HCT116 (cell line): ENCODE results near the gene APLP1. TPM values are rescaled to one million over a fixed set of nuclear protein-coding genes. Genes with fewer than 3 reads are reported as not detected.
A peak's percentile ranks its signal among the peaks of the same experiment; 100 is the strongest.

ENCODE experiments used
- ATAC-seq: fragments of 200-7000 bp; cut with Tn5 transposase; 2 replicates; pipeline ENCODE4 v1.9.1; 2020; ENCODE audit warnings: mild to moderate bottlenecking, moderate library complexity
- BruUV-seq: library from RNA; stranded (reverse); fragments of 400-500 nt; replicated peaks from 2 replicates; lab custom pipeline; 2021; lab: Mats Ljungman, UMichigan
- CTCF ChIA-PET: fragments of 300-600 bp; sonication (Branson Sonifier 250); formaldehyde crosslinking; loops from one replicate; lab custom pipeline; 2021; ENCODE audit warnings: antibody characterized with exemption; lab: Charles Lee
- POLR2A ChIA-PET: fragments of 300-600, 350-600 bp; sonication (Branson Sonifier 250); formaldehyde crosslinking; loops from one replicate; lab custom pipeline; 2021; ENCODE audit warnings: antibody characterized with exemption; lab: Charles Lee
- RAD21 ChIA-PET, 2 experiments: fragments of 300-600 bp; sonication (Branson Sonifier 250); formaldehyde crosslinking; loops; one replicate each; lab custom pipeline; 2023; ENCODE audit warnings: low total read pairs in 2 of 2; ENCODE audit not compliant: uncharacterized antibody in 2 of 2, unreplicated experiment in 2 of 2, low non-redundant PET in 1 of 2; lab: Charles Lee
- DNase-seq: peaks from one replicate; pipeline ENCODE4 v3.0.0-alpha.2; 2010; ENCODE audit warnings: low read depth, low spot score
- H2AFZ ChIP-seq: fragments of 200-600 bp; shearing (Covaris generic), sonication (generic); 2 replicates; pipeline ENCODE4 v1.6.1; 2017; ENCODE audit warnings: low read depth, mixed run types, mixed read lengths, antibody characterized with exemption, low read length; ENCODE audit not compliant: poor library complexity, severe bottlenecking
- H3K27ac ChIP-seq: 2 replicates; pipeline ENCODE4 v1.5.1; 2012; ENCODE audit warnings: low read depth, low read length
- H3K27me3 ChIP-seq: fragments of 200-600 bp; sonication (generic); 2 replicates; pipeline ENCODE4 v1.6.1; 2016; ENCODE audit warnings: mixed run types, low read length, mixed read lengths; ENCODE audit not compliant: insufficient read depth
- H3K36me3 ChIP-seq, 2 experiments: fragments of 200-500 bp in 1 of 2; fragments of 200-600 bp in 1 of 2; sonication (Bioruptor generic) in 1 of 2; sonication (generic) in 1 of 2; 2 replicates each; pipeline versions ENCODE4 v1.5.1 to v1.6.1; 2014 to 2016; ENCODE audit warnings: low read length in 2 of 2, inconsistent platforms in 1 of 2, mixed read lengths in 1 of 2, mixed run types in 1 of 2; ENCODE audit not compliant: insufficient read depth in 2 of 2, control insufficient read depth in 1 of 2
- H3K4me1 ChIP-seq, 2 experiments: fragments of 200-600 bp in 1 of 2; sonication (generic) in 1 of 2; 2 replicates each; pipeline versions ENCODE4 v1.5.1 to v1.6.1; 2012 to 2017; ENCODE audit warnings: low read length in 2 of 2, inconsistent platforms in 1 of 2, mild to moderate bottlenecking in 1 of 2, mixed read lengths in 1 of 2, mixed run types in 1 of 2, moderate library complexity in 1 of 2; ENCODE audit not compliant: insufficient read depth in 2 of 2, control insufficient read depth in 1 of 2
- H3K4me2 ChIP-seq: fragments of 200-600 bp; sonication (generic); 2 replicates; pipeline ENCODE4 v1.6.1; 2017; ENCODE audit warnings: mixed run types, low read length, mixed read lengths
- H3K4me3 ChIP-seq, 2 experiments: fragments of 200-600 bp in 1 of 2; sonication (generic) in 1 of 2; replicated peaks in 1 of 2; 2 replicates each; pipeline ENCODE4 v1.5.1; 2011 to 2016; ENCODE audit warnings: low read length in 2 of 2, control low read depth in 1 of 2, low read depth in 1 of 2, mild to moderate bottlenecking in 1 of 2, mixed read lengths in 1 of 2, mixed run types in 1 of 2
- H3K79me2 ChIP-seq: fragments of 200-600 bp; sonication (generic); 2 replicates; pipeline ENCODE4 v1.6.1; 2017; ENCODE audit warnings: mild to moderate bottlenecking, mixed run types, low read length, moderate library complexity, mixed read lengths; ENCODE audit not compliant: insufficient read depth
- H3K9ac ChIP-seq: fragments of 200-600 bp; sonication (generic); 2 replicates; pipeline ENCODE4 v1.6.1; 2016; ENCODE audit warnings: low read length, mixed read lengths
- H3K9me2 ChIP-seq: fragments of 200-600 bp; sonication (generic), shearing (Covaris generic); 2 replicates; pipeline ENCODE4 v1.6.1; 2017; ENCODE audit warnings: mixed run types, mild to moderate bottlenecking, moderate library complexity; ENCODE audit not compliant: insufficient read depth
- H3K9me3 ChIP-seq, 2 experiments: fragments of 200-500 bp in 1 of 2; fragments of 200-600 bp in 1 of 2; sonication (Bioruptor generic) in 1 of 2; sonication (generic) in 1 of 2; 2 replicates each; pipeline ENCODE4 v1.6.1; 2014 to 2017; ENCODE audit warnings: low read length in 2 of 2, mixed read lengths in 2 of 2, inconsistent platforms in 1 of 2, low read depth in 1 of 2, mild to moderate bottlenecking in 1 of 2, mixed run types in 1 of 2, moderate library complexity in 1 of 2; ENCODE audit not compliant: control insufficient read depth in 1 of 2, insufficient read depth in 1 of 2
- H4K20me1 ChIP-seq: fragments of 200-600 bp; sonication (generic), shearing (Covaris generic); 2 replicates; pipeline ENCODE4 v1.6.1; 2017; ENCODE audit warnings: mixed run types, mild to moderate bottlenecking, moderate library complexity; ENCODE audit not compliant: insufficient read depth
- CBX3 ChIP-seq: IDR thresholded peaks from 2 replicates; pipeline ENCODE4 v1.6.1; 2012; ENCODE audit warnings: low read depth
- CEBPB ChIP-seq: IDR thresholded peaks from 2 replicates; pipeline ENCODE4 v1.6.1; 2012; ENCODE audit warnings: low read depth
- EGR1 ChIP-seq: IDR thresholded peaks from 2 replicates; pipeline ENCODE4 v1.6.1; 2012; ENCODE audit warnings: low read depth
- ELF1 ChIP-seq: IDR thresholded peaks from 2 replicates; pipeline ENCODE4 v1.6.1; 2012; ENCODE audit warnings: low read depth, borderline replicate concordance
- EZH2phosphoT487 ChIP-seq: fragments of 200-600 bp; IDR thresholded peaks from 2 replicates; pipeline ENCODE4 v1.6.1; 2018; ENCODE audit warnings: antibody characterized with exemption, borderline replicate concordance
- JUND ChIP-seq: IDR thresholded peaks from 2 replicates; pipeline ENCODE4 v1.6.1; 2012
- POLR2A ChIP-seq: IDR thresholded peaks from 2 replicates; pipeline ENCODE4 v1.7.0; 2011; ENCODE audit warnings: borderline replicate concordance; ENCODE audit not compliant: insufficient read depth, insufficient read length; ENCODE audit errors: extremely low read depth
- RAD21 ChIP-seq: IDR thresholded peaks from 2 replicates; pipeline ENCODE4 v1.6.1; 2012; ENCODE audit warnings: low read depth, mild to moderate bottlenecking
- SIN3A ChIP-seq: IDR thresholded peaks from 2 replicates; pipeline ENCODE4 v1.6.1; 2012; ENCODE audit warnings: low read depth
- SRF ChIP-seq: IDR thresholded peaks from 2 replicates; pipeline ENCODE4 v1.6.1; 2012; ENCODE audit warnings: low read depth
- TCF7L2 ChIP-seq: IDR thresholded peaks from 2 replicates; pipeline ENCODE4 v1.7.0; 2011; ENCODE audit warnings: borderline replicate concordance, inconsistent platforms; ENCODE audit not compliant: insufficient read depth, insufficient read length; ENCODE audit errors: extremely low read depth
- ZFX ChIP-seq: fragments of 450-650 bp; IDR thresholded peaks from 2 replicates; pipeline ENCODE4 v1.6.1; 2017
- intact Hi-C: fragments of 100-400 bp; cut with micrococcal nuclease; formaldehyde crosslinking; loops from 2 replicates; pipeline ENCODE4 v1.10.0; 2022
- total RNA-seq: library from RNA; stranded (reverse); gene quantifications from one replicate; pipeline ENCODE4 v1.2.1, GENCODE V29; 2021; ENCODE audit not compliant: unreplicated experiment
- TF ChIP-seq, protein P1 (sequence below): IDR thresholded peaks from 2 replicates; pipeline ENCODE4 v1.6.1; 2012
- TF ChIP-seq, protein P2 (sequence below): IDR thresholded peaks from 2 replicates; pipeline ENCODE4 v1.6.1; 2012; ENCODE audit warnings: low read depth
- TF ChIP-seq, protein P3 (sequence below), 3 experiments: fragments of 200-600 bp in 1 of 3; sonication (generic) in 1 of 3; IDR thresholded peaks in 2 of 3; conservative IDR thresholded peaks in 1 of 3; 2 replicates each; pipeline ENCODE4 v1.5.1; 2012 to 2017; ENCODE audit warnings: low read depth in 2 of 3, low read length in 2 of 3, antibody characterized with exemption in 1 of 3, borderline replicate concordance in 1 of 3, control low read depth in 1 of 3, mild to moderate bottlenecking in 1 of 3, mixed read lengths in 1 of 3, mixed run types in 1 of 3, moderate library complexity in 1 of 3; ENCODE audit not compliant: insufficient read depth in 1 of 3

Gene APLP1
- total RNA-seq, 1 experiment from 2014 or later = 41.2 TPM

DNA sequence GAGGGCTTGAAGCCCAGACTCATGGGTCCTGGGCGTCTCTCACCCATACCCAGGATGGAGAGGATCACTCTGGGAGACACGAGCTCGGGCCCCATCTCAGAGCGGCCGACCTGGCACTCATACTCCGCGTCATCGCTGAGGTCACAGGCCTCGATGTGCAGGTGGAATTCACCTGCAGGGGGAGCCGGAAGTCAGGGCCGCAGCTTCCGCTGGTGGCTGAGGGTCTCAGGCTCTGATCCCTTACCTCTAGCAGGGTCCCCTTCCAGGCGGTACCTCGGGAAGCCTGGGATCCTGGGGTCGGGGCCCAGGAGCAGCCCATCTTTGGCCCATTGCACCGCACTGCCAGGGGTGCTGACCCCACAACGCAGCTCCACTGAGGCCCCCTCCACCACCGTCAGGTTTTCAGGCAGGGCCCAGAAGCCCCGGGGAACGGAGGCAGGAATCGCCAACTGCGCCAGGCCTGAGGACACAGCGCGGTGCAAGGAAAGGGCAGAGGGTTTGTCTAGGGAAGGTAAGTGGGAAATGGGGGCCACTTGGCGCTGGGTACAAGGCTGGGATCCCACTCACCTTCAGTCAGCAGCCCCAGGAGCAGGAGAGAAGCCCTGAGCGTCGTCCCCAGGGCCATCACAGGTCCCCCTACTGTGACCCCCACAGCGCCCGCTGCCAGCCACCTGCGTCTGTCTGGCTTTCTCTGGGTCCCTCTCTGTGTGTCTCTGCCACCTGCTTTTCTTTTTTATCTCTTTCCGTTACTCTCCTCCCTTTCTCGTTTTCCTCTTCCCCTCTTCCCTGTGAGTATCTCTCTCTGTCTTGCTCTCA, 17.0 kb upstream of the APLP1 start:
- Histone ChIP-seq H3K4me1 (peaks cover 0 to 6% of the 10 kb centered on the region in 2 experiments; a peak in 2 of 4 replicates), H3K4me3 (0 out of 4 replicates have a peak overlapping the region, but pooled peaks of 1 of the 2 experiments have one; percentile 7), H3K9me2 (no peaks in the 10 kb centered on the region), H3K27me3 (no peaks in the 10 kb centered on the region), H3K9ac (no peak overlapping the region), H3K27ac (no peak overlapping the region), H3K9me3 (no peaks in the 10 kb centered on the region), H4K20me1 (no peaks in the 10 kb centered on the region), H3K79me2 (no peaks in the 10 kb centered on the region), H3K36me3 (no peaks in the 10 kb centered on the region), H3K4me2 (peak overlapping the region; percentile 28), H2AFZ (no peak overlapping the region)
- no peak for TF ChIP-seq SIN3A
- no peak for TF ChIP-seq EGR1
- peak; percentile 50 for TF ChIP-seq POLR2A
- TF ChIP-seq EZH2phosphoT487 = no peak
- TF ChIP-seq CBX3 = no peak
- TF ChIP-seq, protein P1, sequence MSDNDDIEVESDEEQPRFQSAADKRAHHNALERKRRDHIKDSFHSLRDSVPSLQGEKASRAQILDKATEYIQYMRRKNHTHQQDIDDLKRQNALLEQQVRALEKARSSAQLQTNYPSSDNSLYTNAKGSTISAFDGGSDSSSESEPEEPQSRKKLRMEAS = no peak
- no peak for TF ChIP-seq JUND
- peak; percentile 83; the same call in 1 of the 2 replicates for TF ChIP-seq ZFX
- TF ChIP-seq RAD21 = peak; percentile 42; the same call in 1 of the 2 replicates
- no peak for TF ChIP-seq ELF1
- TF ChIP-seq SRF = no peak
- TF ChIP-seq, protein P2, sequence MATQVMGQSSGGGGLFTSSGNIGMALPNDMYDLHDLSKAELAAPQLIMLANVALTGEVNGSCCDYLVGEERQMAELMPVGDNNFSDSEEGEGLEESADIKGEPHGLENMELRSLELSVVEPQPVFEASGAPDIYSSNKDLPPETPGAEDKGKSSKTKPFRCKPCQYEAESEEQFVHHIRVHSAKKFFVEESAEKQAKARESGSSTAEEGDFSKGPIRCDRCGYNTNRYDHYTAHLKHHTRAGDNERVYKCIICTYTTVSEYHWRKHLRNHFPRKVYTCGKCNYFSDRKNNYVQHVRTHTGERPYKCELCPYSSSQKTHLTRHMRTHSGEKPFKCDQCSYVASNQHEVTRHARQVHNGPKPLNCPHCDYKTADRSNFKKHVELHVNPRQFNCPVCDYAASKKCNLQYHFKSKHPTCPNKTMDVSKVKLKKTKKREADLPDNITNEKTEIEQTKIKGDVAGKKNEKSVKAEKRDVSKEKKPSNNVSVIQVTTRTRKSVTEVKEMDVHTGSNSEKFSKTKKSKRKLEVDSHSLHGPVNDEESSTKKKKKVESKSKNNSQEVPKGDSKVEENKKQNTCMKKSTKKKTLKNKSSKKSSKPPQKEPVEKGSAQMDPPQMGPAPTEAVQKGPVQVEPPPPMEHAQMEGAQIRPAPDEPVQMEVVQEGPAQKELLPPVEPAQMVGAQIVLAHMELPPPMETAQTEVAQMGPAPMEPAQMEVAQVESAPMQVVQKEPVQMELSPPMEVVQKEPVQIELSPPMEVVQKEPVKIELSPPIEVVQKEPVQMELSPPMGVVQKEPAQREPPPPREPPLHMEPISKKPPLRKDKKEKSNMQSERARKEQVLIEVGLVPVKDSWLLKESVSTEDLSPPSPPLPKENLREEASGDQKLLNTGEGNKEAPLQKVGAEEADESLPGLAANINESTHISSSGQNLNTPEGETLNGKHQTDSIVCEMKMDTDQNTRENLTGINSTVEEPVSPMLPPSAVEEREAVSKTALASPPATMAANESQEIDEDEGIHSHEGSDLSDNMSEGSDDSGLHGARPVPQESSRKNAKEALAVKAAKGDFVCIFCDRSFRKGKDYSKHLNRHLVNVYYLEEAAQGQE = no peak
- TF ChIP-seq TCF7L2 = peak; percentile 21
- TF ChIP-seq CEBPB = no peak
- TF ChIP-seq, protein P3, sequence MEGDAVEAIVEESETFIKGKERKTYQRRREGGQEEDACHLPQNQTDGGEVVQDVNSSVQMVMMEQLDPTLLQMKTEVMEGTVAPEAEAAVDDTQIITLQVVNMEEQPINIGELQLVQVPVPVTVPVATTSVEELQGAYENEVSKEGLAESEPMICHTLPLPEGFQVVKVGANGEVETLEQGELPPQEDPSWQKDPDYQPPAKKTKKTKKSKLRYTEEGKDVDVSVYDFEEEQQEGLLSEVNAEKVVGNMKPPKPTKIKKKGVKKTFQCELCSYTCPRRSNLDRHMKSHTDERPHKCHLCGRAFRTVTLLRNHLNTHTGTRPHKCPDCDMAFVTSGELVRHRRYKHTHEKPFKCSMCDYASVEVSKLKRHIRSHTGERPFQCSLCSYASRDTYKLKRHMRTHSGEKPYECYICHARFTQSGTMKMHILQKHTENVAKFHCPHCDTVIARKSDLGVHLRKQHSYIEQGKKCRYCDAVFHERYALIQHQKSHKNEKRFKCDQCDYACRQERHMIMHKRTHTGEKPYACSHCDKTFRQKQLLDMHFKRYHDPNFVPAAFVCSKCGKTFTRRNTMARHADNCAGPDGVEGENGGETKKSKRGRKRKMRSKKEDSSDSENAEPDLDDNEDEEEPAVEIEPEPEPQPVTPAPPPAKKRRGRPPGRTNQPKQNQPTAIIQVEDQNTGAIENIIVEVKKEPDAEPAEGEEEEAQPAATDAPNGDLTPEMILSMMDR (IDR thresholded peaks at IDR 0.05 in 2 of 3, conservative IDR thresholded peaks at IDR 0.05 in 1 of 3; ENCODE audit: borderline replicate concordance in 1 of 3, insufficient read depth in 1 of 3, low read depth in 2 of 3, low read length in 2 of 3) = peak; percentile 16 to 53 (median 52); a peak in 5 of 6 replicates
- POLR2A ChIA-PET = no interaction called here
- RAD21 ChIA-PET = no interaction called here
- intact Hi-C loops = no loop called here
- DNase-seq = no peak
- BruUV-seq = no TSS peak
- ATAC-seq = peak; percentile 75
- CTCF ChIA-PET = interaction anchor here (1.1 to 1.3 kb wide), 2 partner anchors 32 to 103 kb away, joined by 3 read pairs; partner anchors contain the start of gene LIN37
